DMS153 treated with DMSO at 0.1 percent for 48 hours (cell line): ENCODE measurements around the gene ZNF583.

ENCODE experiments used
- DNase-seq: peaks from one replicate; lab custom pipeline; 2025; ENCODE audit not compliant: unreplicated experiment; lab: John Stamatoyannopoulos, UW

ZNF583 gene

GRCh38 chr19:56403764-56404704 lies at the start of gene ZNF583:
TSS of gene ZNF583 (plus strand) at chr19:56404332. CDS start at chr19:56407115, 2,783 bp downstream.
- DNase-seq: no peak

- DNase-seq: no peak
Observed at GRCh38 chr19:56355517-56355916, 48.6 kb upstream of the ZNF583 start.

- no peak for DNase-seq
Observed at GRCh38 chr19:56356944-56357343, 47.2 kb upstream of the ZNF583 start.

GRCh38 chr19:56360841-56361240 lies 43.3 kb upstream of the ZNF583 start:
- no peak for DNase-seq

GRCh38 chr19:56367829-56368711 lies 36.1 kb upstream of the ZNF583 start:
- DNase-seq: no peak

- no peak for DNase-seq
Observed at GRCh38 chr19:56369886-56370676, 34.1 kb upstream of the ZNF583 start.

- DNase-seq: no peak
Observed at GRCh38 chr19:56372281-56372680, 31.9 kb upstream of the ZNF583 start.

- no peak for DNase-seq
Observed at GRCh38 chr19:56377105-56377924, 26.8 kb upstream of the ZNF583 start.

GRCh38 chr19:56383826-56384605 lies 20.1 kb upstream of the ZNF583 start:
- no peak for DNase-seq

GRCh38 chr19:56393119-56394012 lies 10.8 kb upstream of the ZNF583 start, which contains the start of gene ZNF582:
TSS of gene ZNF582 (minus strand) at chr19:56393534. CDS start at chr19:56391752, 1,782 bp downstream.
- DNase-seq: no peak

GRCh38 chr19:56398809-56399208 lies 5.3 kb upstream of the ZNF583 start:
- DNase-seq: no peak

- DNase-seq: no peak
Observed at GRCh38 chr19:56400485-56400884, 3.6 kb upstream of the ZNF583 start.

- DNase-seq: no peak
Observed at GRCh38 chr19:56403261-56403660, 871 bp upstream of the ZNF583 start.

- no peak for DNase-seq
Observed at GRCh38 chr19:56404705-56405056, 549 bp downstream of the ZNF583 start.

- no peak for DNase-seq
Observed at GRCh38 chr19:56405062-56405461, 930 bp downstream of the ZNF583 start.

- DNase-seq: no peak
Observed at GRCh38 chr19:56423276-56423984, 19.3 kb downstream of the ZNF583 start.

- no peak for DNase-seq
Observed at GRCh38 chr19:56423985-56424353, 19.8 kb downstream of the ZNF583 start.
